ENCODE results near the gene KRT78.

Gene KRT78

GRCh38 chr12:52870361-52871290 lies 21.8 kb upstream of the KRT78 start:
- no peak overlapping the region for H3K4me3 ChIP-seq (ENCODE audit: low read depth, low read length)
- DNase-seq (ENCODE audit: low read depth): no peak
- TF ChIP-seq CTCF (IDR thresholded peaks at IDR 0.05; ENCODE audit: low read depth, low read length, missing control alignments): peak; percentile 86

GRCh38 chr12:52867642-52868041 lies 18.8 kb upstream of the KRT78 start:
- no peak overlapping the region for H3K4me3 ChIP-seq (ENCODE audit: low read depth, low read length)
- no peak for DNase-seq (ENCODE audit: low read depth)
- TF ChIP-seq CTCF (IDR thresholded peaks at IDR 0.05; ENCODE audit: low read depth, low read length, missing control alignments): no peak

- no peak for TF ChIP-seq CTCF (IDR thresholded peaks at IDR 0.05; ENCODE audit: low read depth, low read length, missing control alignments)
- H3K4me3 ChIP-seq (ENCODE audit: low read depth, low read length): no peak overlapping the region
- DNase-seq (ENCODE audit: low read depth): no peak
These were observed 18.4 kb upstream of the KRT78 start for GRCh38 chr12:52867152-52867551.

- H3K4me3 ChIP-seq (ENCODE audit: low read depth, low read length): no peak overlapping the region
- no peak for DNase-seq (ENCODE audit: low read depth)
- TF ChIP-seq CTCF (IDR thresholded peaks at IDR 0.05; ENCODE audit: low read depth, low read length, missing control alignments): peak; percentile 88
These were observed 16.5 kb upstream of the KRT78 start for GRCh38 chr12:52865090-52865944.

- H3K4me3 ChIP-seq (ENCODE audit: low read depth, low read length): no peak overlapping the region
- no peak for TF ChIP-seq CTCF (IDR thresholded peaks at IDR 0.05; ENCODE audit: low read depth, low read length, missing control alignments)
- DNase-seq (ENCODE audit: low read depth): no peak
These were observed 13.2 kb upstream of the KRT78 start for GRCh38 chr12:52862023-52862422.

GRCh38 chr12:52861511-52861910 lies 12.7 kb upstream of the KRT78 start:
- H3K4me3 ChIP-seq (ENCODE audit: low read depth, low read length): no peak overlapping the region
- no peak for DNase-seq (ENCODE audit: low read depth)
- TF ChIP-seq CTCF (IDR thresholded peaks at IDR 0.05; ENCODE audit: low read depth, low read length, missing control alignments): no peak

All from GM12864 (cell line).